ENCODE results near the gene TTYH2.

TTYH2 gene

DNA sequence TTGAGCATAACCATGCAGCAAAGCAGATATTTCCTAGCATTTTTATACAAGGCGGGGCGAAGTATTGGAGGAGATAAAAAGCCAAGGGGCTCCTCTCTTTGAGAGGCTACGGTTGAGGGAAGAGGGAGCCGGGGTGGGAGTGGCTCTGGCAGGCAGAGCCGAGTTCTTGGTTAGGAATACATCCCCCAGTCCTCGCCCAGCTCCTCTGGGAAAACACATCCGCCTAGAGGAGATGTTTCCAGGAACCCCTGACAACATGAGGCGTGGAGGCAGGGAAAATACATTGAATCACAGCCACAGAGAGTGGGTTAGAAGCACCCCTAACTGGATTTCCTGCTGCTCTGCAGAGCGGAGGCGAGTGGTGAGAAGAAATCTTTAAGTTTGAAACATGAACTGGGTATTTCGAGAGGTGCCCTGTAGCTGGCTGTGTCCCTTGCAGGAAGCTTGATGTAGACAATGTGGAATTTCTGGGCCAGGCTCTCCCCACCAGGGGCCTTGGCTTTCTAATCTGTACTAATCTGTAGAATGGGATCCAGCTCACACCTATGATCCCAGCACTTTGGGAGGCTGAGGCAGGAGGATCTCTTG, 27.3 kb downstream of the TTYH2 start:
- TF ChIP-seq RAD21 (IDR thresholded peaks at IDR 0.05; ENCODE audit: low read depth) (no peak), TCF12 (IDR thresholded peaks at IDR 0.05; ENCODE audit: low read depth) (no peak), YY1 (IDR thresholded peaks at IDR 0.05; ENCODE audit: low read depth) (no peak), TEAD4 (IDR thresholded peaks at IDR 0.05) (no peak)

DNA sequence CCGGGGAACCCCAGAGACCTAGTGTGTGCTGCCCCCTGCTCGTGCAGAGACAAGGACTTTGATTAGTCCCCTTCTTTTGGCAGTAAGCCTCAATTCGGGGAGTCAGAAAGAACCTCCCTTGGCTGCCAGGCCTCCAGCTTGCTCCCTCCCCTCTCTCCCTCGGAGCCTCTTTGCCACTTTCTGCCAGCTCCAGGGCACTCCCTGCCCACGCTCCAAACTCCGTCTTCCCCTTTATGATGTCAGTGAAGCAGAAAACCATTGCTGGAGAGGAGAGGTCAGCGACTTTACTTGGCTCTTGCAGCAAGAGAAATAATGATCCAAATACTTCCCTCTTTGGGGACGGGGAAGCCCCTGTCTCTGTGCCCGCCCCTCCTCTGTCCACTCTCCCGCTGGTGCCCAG, 28.1 kb downstream of the TTYH2 start:
- no peak for TF ChIP-seq CEBPB (IDR thresholded peaks at IDR 0.05)
- no peak for TF ChIP-seq TEAD4 (IDR thresholded peaks at IDR 0.05)
- TF ChIP-seq FOXM1 (IDR thresholded peaks at IDR 0.05; ENCODE audit: borderline replicate concordance, low read depth) = no peak
- TF ChIP-seq, protein P1, sequence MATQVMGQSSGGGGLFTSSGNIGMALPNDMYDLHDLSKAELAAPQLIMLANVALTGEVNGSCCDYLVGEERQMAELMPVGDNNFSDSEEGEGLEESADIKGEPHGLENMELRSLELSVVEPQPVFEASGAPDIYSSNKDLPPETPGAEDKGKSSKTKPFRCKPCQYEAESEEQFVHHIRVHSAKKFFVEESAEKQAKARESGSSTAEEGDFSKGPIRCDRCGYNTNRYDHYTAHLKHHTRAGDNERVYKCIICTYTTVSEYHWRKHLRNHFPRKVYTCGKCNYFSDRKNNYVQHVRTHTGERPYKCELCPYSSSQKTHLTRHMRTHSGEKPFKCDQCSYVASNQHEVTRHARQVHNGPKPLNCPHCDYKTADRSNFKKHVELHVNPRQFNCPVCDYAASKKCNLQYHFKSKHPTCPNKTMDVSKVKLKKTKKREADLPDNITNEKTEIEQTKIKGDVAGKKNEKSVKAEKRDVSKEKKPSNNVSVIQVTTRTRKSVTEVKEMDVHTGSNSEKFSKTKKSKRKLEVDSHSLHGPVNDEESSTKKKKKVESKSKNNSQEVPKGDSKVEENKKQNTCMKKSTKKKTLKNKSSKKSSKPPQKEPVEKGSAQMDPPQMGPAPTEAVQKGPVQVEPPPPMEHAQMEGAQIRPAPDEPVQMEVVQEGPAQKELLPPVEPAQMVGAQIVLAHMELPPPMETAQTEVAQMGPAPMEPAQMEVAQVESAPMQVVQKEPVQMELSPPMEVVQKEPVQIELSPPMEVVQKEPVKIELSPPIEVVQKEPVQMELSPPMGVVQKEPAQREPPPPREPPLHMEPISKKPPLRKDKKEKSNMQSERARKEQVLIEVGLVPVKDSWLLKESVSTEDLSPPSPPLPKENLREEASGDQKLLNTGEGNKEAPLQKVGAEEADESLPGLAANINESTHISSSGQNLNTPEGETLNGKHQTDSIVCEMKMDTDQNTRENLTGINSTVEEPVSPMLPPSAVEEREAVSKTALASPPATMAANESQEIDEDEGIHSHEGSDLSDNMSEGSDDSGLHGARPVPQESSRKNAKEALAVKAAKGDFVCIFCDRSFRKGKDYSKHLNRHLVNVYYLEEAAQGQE (IDR thresholded peaks at IDR 0.05; ENCODE audit: low read depth) = no peak
- TF ChIP-seq, protein P2, sequence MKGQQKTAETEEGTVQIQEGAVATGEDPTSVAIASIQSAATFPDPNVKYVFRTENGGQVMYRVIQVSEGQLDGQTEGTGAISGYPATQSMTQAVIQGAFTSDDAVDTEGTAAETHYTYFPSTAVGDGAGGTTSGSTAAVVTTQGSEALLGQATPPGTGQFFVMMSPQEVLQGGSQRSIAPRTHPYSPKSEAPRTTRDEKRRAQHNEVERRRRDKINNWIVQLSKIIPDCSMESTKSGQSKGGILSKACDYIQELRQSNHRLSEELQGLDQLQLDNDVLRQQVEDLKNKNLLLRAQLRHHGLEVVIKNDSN (IDR thresholded peaks at IDR 0.05) = no peak
- no peak for TF ChIP-seq CREB1 (IDR thresholded peaks at IDR 0.05; ENCODE audit: low read depth)
- TF ChIP-seq TCF12 (IDR thresholded peaks at IDR 0.05; ENCODE audit: low read depth) = no peak
- TF ChIP-seq NFIC (IDR thresholded peaks at IDR 0.05) = no peak
- no peak for TF ChIP-seq ZBTB7A (IDR thresholded peaks at IDR 0.05; ENCODE audit: low read depth)
- no peak for TF ChIP-seq RAD21 (IDR thresholded peaks at IDR 0.05; ENCODE audit: low read depth)
- TF ChIP-seq TAF1 (IDR thresholded peaks at IDR 0.05; ENCODE audit: low read depth) = no peak
- no peak for TF ChIP-seq EP300 (IDR thresholded peaks at IDR 0.05; ENCODE audit: borderline replicate concordance)
- TF ChIP-seq YY1 (IDR thresholded peaks at IDR 0.05; ENCODE audit: low read depth) = no peak

DNA sequence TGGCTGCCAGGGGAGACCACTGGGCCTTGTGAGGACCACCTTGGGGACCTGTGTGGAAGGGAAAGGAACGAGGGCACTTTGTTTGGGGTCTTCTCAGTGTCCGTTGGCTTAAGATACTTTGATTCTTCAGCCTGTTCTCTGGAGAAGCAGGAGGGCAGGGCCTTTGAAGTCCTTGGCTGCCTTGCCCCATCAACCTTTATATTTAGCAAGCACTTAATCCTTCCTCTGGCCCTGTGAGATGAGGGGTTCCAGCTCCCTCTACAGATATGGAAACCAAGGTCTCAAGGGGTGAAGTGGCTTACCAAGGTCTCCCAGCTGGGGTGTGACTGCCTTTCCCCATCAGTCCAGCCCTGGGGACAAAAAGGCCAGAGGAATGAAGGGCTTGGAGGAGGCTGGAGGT, 28.5 kb downstream of the TTYH2 start:
- TF ChIP-seq FOXM1 (IDR thresholded peaks at IDR 0.05; ENCODE audit: borderline replicate concordance, low read depth) (no peak), EP300 (IDR thresholded peaks at IDR 0.05; ENCODE audit: borderline replicate concordance) (no peak), EGR1 (IDR thresholded peaks at IDR 0.05) (no peak), YY1 (IDR thresholded peaks at IDR 0.05; ENCODE audit: low read depth) (no peak)
- TF ChIP-seq, protein P3, sequence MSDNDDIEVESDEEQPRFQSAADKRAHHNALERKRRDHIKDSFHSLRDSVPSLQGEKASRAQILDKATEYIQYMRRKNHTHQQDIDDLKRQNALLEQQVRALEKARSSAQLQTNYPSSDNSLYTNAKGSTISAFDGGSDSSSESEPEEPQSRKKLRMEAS (IDR thresholded peaks at IDR 0.05) = no peak
- TF ChIP-seq, protein P2 (IDR thresholded peaks at IDR 0.05) = no peak

DNA sequence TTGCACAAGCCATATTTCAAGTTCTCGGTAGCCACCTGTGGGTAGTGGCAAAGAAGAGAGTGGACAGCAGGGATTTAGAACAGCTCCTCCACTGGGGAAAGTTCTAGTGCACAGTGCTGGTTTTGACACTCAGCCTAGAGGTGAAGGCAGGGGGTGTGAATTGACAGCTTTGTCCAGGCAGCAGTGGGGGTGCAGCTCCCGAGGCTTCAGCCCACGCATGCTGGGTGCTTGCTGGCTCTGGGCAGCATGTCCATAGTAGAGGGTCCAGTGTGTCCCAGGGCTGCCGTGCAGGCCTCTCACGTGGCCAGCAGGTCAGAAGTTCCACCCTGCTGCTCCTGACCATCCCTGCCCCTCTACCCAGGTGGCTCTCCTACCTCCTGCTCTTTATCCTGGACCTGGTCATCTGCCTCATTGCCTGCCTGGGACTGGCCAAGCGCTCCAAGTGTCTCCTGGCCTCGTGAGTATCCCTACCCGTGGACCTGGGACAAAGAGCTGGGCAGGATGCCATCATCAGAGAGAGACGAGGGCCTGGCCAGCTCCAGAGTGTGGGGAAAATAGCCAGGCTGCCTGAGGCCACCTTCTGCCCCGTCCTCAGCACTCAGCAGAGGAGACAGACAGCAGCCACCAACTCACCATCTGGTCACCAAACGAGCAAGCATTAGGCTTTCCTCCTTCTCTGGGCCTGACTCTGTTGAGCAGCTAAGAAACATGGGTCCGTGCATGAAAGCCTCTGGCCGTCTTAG, 29.8 kb downstream of the TTYH2 start:
- no peak for TF ChIP-seq EGR1 (IDR thresholded peaks at IDR 0.05)
- TF ChIP-seq, protein P2 (IDR thresholded peaks at IDR 0.05) = no peak
- TF ChIP-seq, protein P1 (IDR thresholded peaks at IDR 0.05; ENCODE audit: low read depth) = no peak
- TF ChIP-seq CEBPB (IDR thresholded peaks at IDR 0.05) = no peak
- no peak for TF ChIP-seq TCF12 (IDR thresholded peaks at IDR 0.05; ENCODE audit: low read depth)
- no peak for TF ChIP-seq ZBTB7A (IDR thresholded peaks at IDR 0.05; ENCODE audit: low read depth)
- TF ChIP-seq FOXM1 (IDR thresholded peaks at IDR 0.05; ENCODE audit: borderline replicate concordance, low read depth) = no peak
- TF ChIP-seq RAD21 (IDR thresholded peaks at IDR 0.05; ENCODE audit: low read depth) = no peak
- TF ChIP-seq EP300 (IDR thresholded peaks at IDR 0.05; ENCODE audit: borderline replicate concordance) = no peak
- no peak for TF ChIP-seq CREB1 (IDR thresholded peaks at IDR 0.05; ENCODE audit: low read depth)
- TF ChIP-seq, protein P3 (IDR thresholded peaks at IDR 0.05) = no peak
- no peak for TF ChIP-seq NFIC (IDR thresholded peaks at IDR 0.05)
- no peak for TF ChIP-seq TAF1 (IDR thresholded peaks at IDR 0.05; ENCODE audit: low read depth)
- TF ChIP-seq YY1 (IDR thresholded peaks at IDR 0.05; ENCODE audit: low read depth) = no peak
- TF ChIP-seq TEAD4 (IDR thresholded peaks at IDR 0.05) = no peak

DNA sequence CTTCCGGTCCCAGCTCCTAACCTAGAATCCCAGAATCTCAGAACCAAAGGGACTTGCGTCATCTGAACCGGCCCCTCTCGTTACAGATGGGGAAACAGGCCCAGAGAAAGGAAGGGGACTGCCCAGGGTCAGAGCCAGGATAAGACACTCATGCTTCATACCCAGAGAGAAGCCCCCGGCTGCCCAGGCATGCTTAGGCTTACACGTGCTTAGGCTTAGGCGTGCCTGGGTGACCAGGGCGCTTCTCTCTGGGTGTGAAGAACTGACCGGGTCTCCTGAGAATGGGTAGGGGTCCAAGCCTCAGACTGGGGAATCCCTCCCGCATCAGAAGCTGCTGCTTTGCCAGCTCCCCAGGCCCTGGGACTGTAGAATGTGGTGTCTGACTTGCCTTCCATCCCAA, 30.8 kb downstream of the TTYH2 start:
- TF ChIP-seq YY1 (IDR thresholded peaks at IDR 0.05; ENCODE audit: low read depth) = no peak
- TF ChIP-seq CREB1 (IDR thresholded peaks at IDR 0.05; ENCODE audit: low read depth) = no peak
- TF ChIP-seq FOXM1 (IDR thresholded peaks at IDR 0.05; ENCODE audit: borderline replicate concordance, low read depth) = no peak
- no peak for TF ChIP-seq EP300 (IDR thresholded peaks at IDR 0.05; ENCODE audit: borderline replicate concordance)
- TF ChIP-seq, protein P2 (IDR thresholded peaks at IDR 0.05) = no peak
- TF ChIP-seq, protein P1 (IDR thresholded peaks at IDR 0.05; ENCODE audit: low read depth) = no peak
- TF ChIP-seq RAD21 (IDR thresholded peaks at IDR 0.05; ENCODE audit: low read depth) = no peak
- TF ChIP-seq ZBTB7A (IDR thresholded peaks at IDR 0.05; ENCODE audit: low read depth) = no peak
- TF ChIP-seq TAF1 (IDR thresholded peaks at IDR 0.05; ENCODE audit: low read depth) = no peak
- no peak for TF ChIP-seq CEBPB (IDR thresholded peaks at IDR 0.05)
- no peak for TF ChIP-seq EGR1 (IDR thresholded peaks at IDR 0.05)
